Measurements from ENCODE around the gene CDCA3.
A peak's percentile ranks its signal among the peaks of the same experiment; 100 is the strongest.
"Not testable (repeated sequence)": the region's sequence is repeated elsewhere in the genome, so short reads cannot be mapped to it uniquely, and the experiment has no call there.

DNA sequence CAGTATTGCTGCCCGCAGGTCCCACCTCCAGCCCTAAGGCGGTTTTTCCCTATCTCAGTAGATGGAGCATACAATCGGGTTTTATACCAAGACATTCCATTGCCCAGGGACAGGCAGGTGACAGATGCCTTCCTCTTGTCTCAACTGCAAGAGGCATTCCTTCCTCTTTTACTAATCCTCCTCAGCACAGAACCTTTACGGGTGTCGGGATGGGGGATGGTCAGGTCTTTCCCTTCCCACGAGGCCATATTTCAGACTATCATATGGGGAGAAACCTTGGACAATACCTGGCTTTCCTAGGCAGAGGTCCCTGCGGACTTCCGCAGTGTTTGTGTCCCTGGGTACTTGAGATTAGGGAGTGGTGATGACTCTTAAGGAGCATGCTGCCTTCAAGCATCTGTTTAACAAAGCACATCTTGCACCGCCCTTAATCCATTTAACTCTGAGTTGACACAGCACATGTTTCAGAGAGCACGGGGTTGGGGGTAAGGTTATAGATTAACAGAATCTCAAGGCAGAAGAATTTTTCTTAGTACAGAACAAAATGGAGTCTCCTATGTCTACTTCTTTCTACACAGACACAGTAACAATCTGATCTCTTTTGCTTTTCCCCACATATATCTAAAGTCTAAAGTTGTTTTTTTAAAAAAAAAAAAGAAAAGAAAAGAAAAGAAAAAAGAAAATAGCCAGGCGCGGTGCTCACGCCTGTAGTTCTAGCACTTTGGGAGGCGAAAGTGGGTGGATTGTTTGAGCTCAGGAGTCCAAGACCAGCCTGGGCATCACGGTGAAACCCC is 35.3 kb upstream of the CDCA3 start:
- TF ChIP-seq, protein P1, sequence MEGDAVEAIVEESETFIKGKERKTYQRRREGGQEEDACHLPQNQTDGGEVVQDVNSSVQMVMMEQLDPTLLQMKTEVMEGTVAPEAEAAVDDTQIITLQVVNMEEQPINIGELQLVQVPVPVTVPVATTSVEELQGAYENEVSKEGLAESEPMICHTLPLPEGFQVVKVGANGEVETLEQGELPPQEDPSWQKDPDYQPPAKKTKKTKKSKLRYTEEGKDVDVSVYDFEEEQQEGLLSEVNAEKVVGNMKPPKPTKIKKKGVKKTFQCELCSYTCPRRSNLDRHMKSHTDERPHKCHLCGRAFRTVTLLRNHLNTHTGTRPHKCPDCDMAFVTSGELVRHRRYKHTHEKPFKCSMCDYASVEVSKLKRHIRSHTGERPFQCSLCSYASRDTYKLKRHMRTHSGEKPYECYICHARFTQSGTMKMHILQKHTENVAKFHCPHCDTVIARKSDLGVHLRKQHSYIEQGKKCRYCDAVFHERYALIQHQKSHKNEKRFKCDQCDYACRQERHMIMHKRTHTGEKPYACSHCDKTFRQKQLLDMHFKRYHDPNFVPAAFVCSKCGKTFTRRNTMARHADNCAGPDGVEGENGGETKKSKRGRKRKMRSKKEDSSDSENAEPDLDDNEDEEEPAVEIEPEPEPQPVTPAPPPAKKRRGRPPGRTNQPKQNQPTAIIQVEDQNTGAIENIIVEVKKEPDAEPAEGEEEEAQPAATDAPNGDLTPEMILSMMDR (IDR thresholded peaks at IDR 0.05): not testable (repeated sequence)
- TF ChIP-seq POLR2A (IDR thresholded peaks at IDR 0.05): peak in 1 of 4 donors; percentile 35
- not testable (repeated sequence) for TF ChIP-seq EP300 (IDR thresholded peaks at IDR 0.05)

Measured in upper lobe of left lung (tissue), 4 donors.